ENCODE results near the gene COL5A1. TPM values are rescaled to one million over a fixed set of nuclear protein-coding genes. Genes with fewer than 3 reads are reported as not detected.

Gene COL5A1
- polyA plus RNA-seq, 1 donor (not counting 4 experiments of a cell fraction or from before 2014, with no cell fraction given) = 3.1 TPM

DNA sequence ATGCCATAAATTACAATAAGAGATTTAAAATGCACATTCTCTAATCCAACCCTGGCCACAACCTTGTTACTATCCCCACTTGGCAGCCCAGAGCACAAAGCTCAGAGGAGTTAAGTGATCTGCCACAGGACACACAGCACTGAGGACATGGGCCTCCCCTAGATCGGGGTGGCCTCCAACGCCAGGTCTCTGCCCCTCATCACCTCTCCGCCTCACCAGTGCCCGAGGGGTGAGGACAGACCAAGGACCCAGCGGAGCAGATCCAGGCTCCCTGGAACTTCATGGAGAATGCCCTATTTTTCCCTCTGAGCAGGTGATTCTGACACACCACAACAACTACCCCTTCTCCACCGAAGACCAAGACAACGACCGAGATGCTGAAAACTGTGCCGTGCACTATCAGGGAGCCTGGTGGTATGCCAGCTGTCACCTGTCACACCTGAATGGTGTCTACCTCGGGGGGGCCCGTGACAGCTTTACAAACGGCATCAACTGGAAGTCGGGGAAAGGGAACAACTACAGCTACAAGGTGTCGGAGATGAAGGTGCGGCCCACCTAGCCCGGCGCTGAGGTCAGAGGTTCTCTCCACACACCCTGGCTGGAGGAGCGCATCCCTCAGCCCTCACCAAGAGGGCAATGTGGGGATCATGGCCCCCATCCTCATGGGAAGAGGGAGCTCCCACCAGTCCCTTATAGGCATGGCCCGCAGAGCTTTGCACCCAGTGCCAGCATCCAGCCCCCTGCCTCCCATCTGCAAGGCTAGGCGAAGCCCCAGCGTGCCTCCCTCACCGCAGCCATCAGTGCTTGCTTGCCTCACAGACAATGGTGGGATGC lies 226.5 kb downstream of the COL5A1 start:
- Histone ChIP-seq H3K4me3 (ENCODE audit: control insufficient read depth in 2 of 3, extremely low read depth in 1 of 3, insufficient read depth in 2 of 3, low read depth in 1 of 3, low read length in 3 of 3) (no peak overlapping the region), H3K4me1 (ENCODE audit: control insufficient read depth, extremely low read depth, insufficient read depth, low read length) (no peaks in the 10 kb centered on the region), H3K36me3 (ENCODE audit: control insufficient read depth in 2 of 2, extremely low read depth in 1 of 2, insufficient read depth in 2 of 2, low read length in 2 of 2) (no peaks in the 10 kb centered on the region), H3K9me1 (ENCODE audit: control insufficient read depth, extremely low read depth, insufficient read depth, low read length) (no peaks in the 10 kb centered on the region), H3K27me3 (ENCODE audit: control insufficient read depth, extremely low read depth, insufficient read depth, low read length) (no peaks in the 10 kb centered on the region), H3K9ac (ENCODE audit: control insufficient read depth, extremely low read depth, insufficient read depth, low read length) (no peak overlapping the region), H3K79me2 (ENCODE audit: control insufficient read depth, insufficient read depth, low read length) (no peaks in the 10 kb centered on the region), H3K9me3 (ENCODE audit: control insufficient read depth, low read depth, low read length) (no peaks in the 10 kb centered on the region), H3K4me2 (ENCODE audit: control insufficient read depth, extremely low read depth, insufficient read depth, low read depth, low read length) (no peak overlapping the region), H4K20me1 (ENCODE audit: control insufficient read depth, extremely low read depth, insufficient read depth, low read length) (no peaks in the 10 kb centered on the region), H2AFZ (ENCODE audit: control insufficient read depth, low read length) (no peak overlapping the region), H3K27ac (ENCODE audit: control insufficient read depth, insufficient read depth, low read length) (no peak overlapping the region)
- no peak for FAIRE-seq
- TF ChIP-seq CTCF (optimal IDR thresholded peaks at IDR 0.05 in 1 of 3, IDR thresholded peaks at IDR 0.05 in 1 of 3, conservative IDR thresholded peaks at IDR 0.05 in 1 of 3; ENCODE audit: extremely low read depth in 1 of 3, insufficient read depth in 2 of 3, low read length in 3 of 3) (no peak), EZH2 (IDR thresholded peaks at IDR 0.05; ENCODE audit: low read length) (no peak)
- no peak for DNase-seq (ENCODE audit: low read depth, low spot score)
- dilution Hi-C loops (cut with MboI; ENCODE audit: extremely low pct_ligation_motif_present, low sequenced_read_pairs) = no loop called here

- TF ChIP-seq EZH2 (IDR thresholded peaks at IDR 0.05; ENCODE audit: low read length) = no peak
- no peak for TF ChIP-seq CTCF (optimal IDR thresholded peaks at IDR 0.05 in 1 of 3, IDR thresholded peaks at IDR 0.05 in 1 of 3, conservative IDR thresholded peaks at IDR 0.05 in 1 of 3; ENCODE audit: extremely low read depth in 1 of 3, insufficient read depth in 2 of 3, low read length in 3 of 3)
- no peaks in the 10 kb centered on the region for H4K20me1 ChIP-seq (ENCODE audit: control insufficient read depth, extremely low read depth, insufficient read depth, low read length)
- DNase-seq (ENCODE audit: low read depth, low spot score) (no peak), FAIRE-seq (no peak)
- no peaks in the 10 kb centered on the region for H3K9me3 ChIP-seq (ENCODE audit: control insufficient read depth, low read depth, low read length)
- no peak overlapping the region for H3K4me2 ChIP-seq (ENCODE audit: control insufficient read depth, extremely low read depth, insufficient read depth, low read depth, low read length)
- H3K27me3 ChIP-seq (ENCODE audit: control insufficient read depth, extremely low read depth, insufficient read depth, low read length) = no peaks in the 10 kb centered on the region
- H3K9me1 ChIP-seq (ENCODE audit: control insufficient read depth, extremely low read depth, insufficient read depth, low read length) = no peaks in the 10 kb centered on the region
- H3K36me3 ChIP-seq (ENCODE audit: control insufficient read depth in 2 of 2, extremely low read depth in 1 of 2, insufficient read depth in 2 of 2, low read length in 2 of 2) = no peaks in the 10 kb centered on the region
- dilution Hi-C loops (cut with MboI; ENCODE audit: extremely low pct_ligation_motif_present, low sequenced_read_pairs) = no loop called here
- no peaks in the 10 kb centered on the region for H3K4me1 ChIP-seq (ENCODE audit: control insufficient read depth, extremely low read depth, insufficient read depth, low read length)
- H2AFZ ChIP-seq (ENCODE audit: control insufficient read depth, low read length) = no peak overlapping the region
- no peak overlapping the region for H3K27ac ChIP-seq (ENCODE audit: control insufficient read depth, insufficient read depth, low read length)
- H3K9ac ChIP-seq (ENCODE audit: control insufficient read depth, extremely low read depth, insufficient read depth, low read length) = no peak overlapping the region
- no peaks in the 10 kb centered on the region for H3K79me2 ChIP-seq (ENCODE audit: control insufficient read depth, insufficient read depth, low read length)
- no peak overlapping the region for H3K4me3 ChIP-seq (ENCODE audit: control insufficient read depth in 2 of 3, extremely low read depth in 1 of 3, insufficient read depth in 2 of 3, low read depth in 1 of 3, low read length in 3 of 3)
These were observed 227.3 kb downstream of the COL5A1 start for GRCh38 chr9:134868751-134869553.
